ENCODE results near the gene POLDIP3. TPM values are rescaled to one million over a fixed set of nuclear protein-coding genes. Genes with fewer than 3 reads are reported as not detected.

POLDIP3 gene
- total and polyA plus RNA-seq, 2 of the 4 experiments (the other 2 are of a cell fraction), result 33.9 to 43.6 TPM

DNA sequence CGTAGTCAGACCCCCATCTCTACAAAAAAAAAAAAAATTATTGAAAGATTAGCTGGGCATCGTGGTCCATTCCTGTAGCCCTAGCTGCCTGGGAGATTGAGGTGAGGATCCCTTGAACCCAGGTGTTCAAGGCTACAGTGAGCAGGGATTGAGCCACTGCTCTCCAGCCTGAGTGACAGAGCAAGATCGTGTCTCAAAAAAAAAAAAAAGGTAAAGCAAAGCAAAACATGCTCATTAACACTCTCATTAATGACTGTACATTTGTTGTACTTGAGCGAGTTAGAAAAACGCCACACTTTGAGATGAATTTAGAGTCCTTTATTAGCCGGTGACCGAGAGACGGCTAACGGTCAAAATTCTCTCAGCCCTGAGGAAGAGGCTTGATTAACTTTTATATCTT lies 67.1 kb downstream of the POLDIP3 start:
- H4K20me1 ChIP-seq (ENCODE audit: insufficient read depth, low read length), result no peaks in the 10 kb centered on the region
- no peak overlapping the region for H3K4me3 ChIP-seq (ENCODE audit: insufficient read depth, low read depth, low read length)
- no peak overlapping the region for H3K56ac ChIP-seq (ENCODE audit: extremely low read depth, insufficient read depth, low read length)
- intact Hi-C loops (cut with micrococcal nuclease), result no loop called here
- H3K23ac ChIP-seq (ENCODE audit: low read depth, low read length), result no peak overlapping the region
- no peak overlapping the region for H2BK20ac ChIP-seq (ENCODE audit: low read depth, low read length)
- H4K91ac ChIP-seq (ENCODE audit: insufficient read depth, low read depth, low read length), result no peak overlapping the region
- BruUV-seq (replicated peaks), result no TSS peak
- H3K9me1 ChIP-seq (ENCODE audit: insufficient read depth, low read length), result no peaks in the 10 kb centered on the region; the same call in 1 of the 2 replicates
- H3K9me3 ChIP-seq (ENCODE audit: control insufficient read depth, insufficient read depth, low read length), result no peaks in the 10 kb centered on the region
- H2AK9ac ChIP-seq (replicated peaks; ENCODE audit: low read depth, low read length, poor library complexity), result no peak overlapping the region
- no peak overlapping the region for H3K14ac ChIP-seq (replicated peaks; ENCODE audit: low read depth, low read length)
- no peak overlapping the region for H4K5ac ChIP-seq (ENCODE audit: low read depth, low read length)
- H2BK15ac ChIP-seq (ENCODE audit: low read depth, low read length), result no peak overlapping the region
- in situ Hi-C loops (cut with MboI; ENCODE audit: low sequenced_read_pairs), result no loop called here
- ChIA-PET CTCF (no interaction called here), POLR2A (ENCODE audit: unreplicated experiment) (interaction anchor here (0.7 kb wide), 1 partner anchor 140 kb away, joined by 6 read pairs; no protein-coding TSS in a partner anchor)
- H3K4me2 ChIP-seq (ENCODE audit: low read depth, low read length), result no peak overlapping the region
- ATAC-seq (ENCODE audit: low read depth) (no peak), DNase-seq (no peak)
- H3K79me1 ChIP-seq (ENCODE audit: low read depth in 1 of 2, low read length in 2 of 2), result no peaks in the 10 kb centered on the region
- no peak overlapping the region for H3K18ac ChIP-seq (ENCODE audit: low read depth, low read length)
- no peak overlapping the region for H3K9ac ChIP-seq (ENCODE audit: low read depth, low read length)
- dilution Hi-C loops (cut with HindIII; ENCODE audit: low sequenced_read_pairs, unreplicated experiment), result no loop called here
- no peak overlapping the region for H2BK5ac ChIP-seq (ENCODE audit: low read depth, low read length, poor library complexity, severe bottlenecking)
- H3K4ac ChIP-seq (ENCODE audit: low read depth, low read length), result no peak overlapping the region
- H3K4me1 ChIP-seq (ENCODE audit: control insufficient read depth, insufficient read depth, low read length), result peaks cover 2% of the 10 kb centered on the region; the same call in 1 of the 2 replicates
- no peak for TF ChIP-seq MXI1 (IDR thresholded peaks at IDR 0.05; ENCODE audit: borderline replicate concordance, low read depth, low read length)
- no peak for TF ChIP-seq MAZ (IDR thresholded peaks at IDR 0.05; ENCODE audit: borderline replicate concordance, low read depth, low read length)
- TF ChIP-seq RAD21 (IDR thresholded peaks at IDR 0.05; ENCODE audit: low read length), result no peak
- TF ChIP-seq BHLHE40 (IDR thresholded peaks at IDR 0.05; ENCODE audit: low read depth, low read length), result no peak
- no peak for TF ChIP-seq CTCF (conservative IDR thresholded peaks at IDR 0.05; ENCODE audit: low read depth, low read length)
- TF ChIP-seq NFE2L2 (IDR thresholded peaks at IDR 0.05; ENCODE audit: low read depth, low read length), result no peak
- TF ChIP-seq, protein P1, sequence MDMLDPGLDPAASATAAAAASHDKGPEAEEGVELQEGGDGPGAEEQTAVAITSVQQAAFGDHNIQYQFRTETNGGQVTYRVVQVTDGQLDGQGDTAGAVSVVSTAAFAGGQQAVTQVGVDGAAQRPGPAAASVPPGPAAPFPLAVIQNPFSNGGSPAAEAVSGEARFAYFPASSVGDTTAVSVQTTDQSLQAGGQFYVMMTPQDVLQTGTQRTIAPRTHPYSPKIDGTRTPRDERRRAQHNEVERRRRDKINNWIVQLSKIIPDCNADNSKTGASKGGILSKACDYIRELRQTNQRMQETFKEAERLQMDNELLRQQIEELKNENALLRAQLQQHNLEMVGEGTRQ (IDR thresholded peaks at IDR 0.05; ENCODE audit: low read depth, low read length), result no peak
- TF ChIP-seq CEBPB (IDR thresholded peaks at IDR 0.05; ENCODE audit: low read depth, low read length), result no peak
- TF ChIP-seq CHD1 (IDR thresholded peaks at IDR 0.05; ENCODE audit: low read depth, low read length), result no peak
- TF ChIP-seq MAFK (IDR thresholded peaks at IDR 0.05; ENCODE audit: low read depth, low read length), result no peak
- TF ChIP-seq RFX5 (IDR thresholded peaks at IDR 0.05; ENCODE audit: low read depth, low read length), result no peak
- no peak for TF ChIP-seq FOS (IDR thresholded peaks at IDR 0.05; ENCODE audit: low read depth, low read length)
- no peak for TF ChIP-seq SMC3 (IDR thresholded peaks at IDR 0.05; ENCODE audit: low read depth, low read length)
- no peak for TF ChIP-seq POLR2A (IDR thresholded peaks at IDR 0.05; ENCODE audit: low read depth, low read length)
- peaks cover 17% of the 10 kb centered on the region for H3K27me3 ChIP-seq (ENCODE audit: control insufficient read depth, insufficient read depth, low read length)
- H4K8ac ChIP-seq (ENCODE audit: low read depth in 2 of 2, low read length in 2 of 2), result no peak overlapping the region
- no peaks in the 10 kb centered on the region for H3K36me3 ChIP-seq (ENCODE audit: control insufficient read depth, insufficient read depth, low read length)
- H2BK120ac ChIP-seq (ENCODE audit: low read depth, low read length), result no peak overlapping the region
- H3K27ac ChIP-seq (ENCODE audit: insufficient read depth, low read length), result no peak overlapping the region
- WGBS, 2 experiments (ENCODE audit: extremely low coverage in 2 of 2, insufficient read length in 1 of 2), result no CpG with 5 or more reads among the region's 9 CpGs
- no peak overlapping the region for H2AK5ac ChIP-seq (ENCODE audit: low read depth, low read length)
- H2AFZ ChIP-seq (replicated peaks; ENCODE audit: low read length, poor library complexity), result no peak overlapping the region
